ENCODE measurements around the gene PRKCH. TPM values are rescaled to one million over a fixed set of nuclear protein-coding genes. Genes with fewer than 3 reads are reported as not detected.

Gene PRKCH
- total RNA-seq, 6 experiments from 2014 or later: 5.0 to 12.1 (median 8.8) TPM

- Histone ChIP-seq H3K27ac (no peak overlapping the region), H3K4me3 (no peak overlapping the region), H3K36me3 (no peaks in the 10 kb centered on the region), H3K9me3 (no peaks in the 10 kb centered on the region), H3K27me3 (no peaks in the 10 kb centered on the region), H3K4me1 (peaks cover 0 to 42% (median 11%) of the 10 kb centered on the region in 4 donors)
- DNase-seq: no peak
- WGBS (ENCODE audit: insufficient coverage, low coverage, low lambda C conversion rate, missing lambda C conversion rate): 65% methylated on average over 3 of the region's 3 CpGs
- intact Hi-C loops (cut with DNase I): loop anchor here in 1 of 2 donors (10.0 kb wide), 1 partner anchor 77 kb away; no protein-coding TSS in a partner anchor
- TF ChIP-seq CTCF (IDR thresholded peaks at IDR 0.05) (no peak), POLR2A (IDR thresholded peaks at IDR 0.05) (no peak)
- no peak for ATAC-seq
Measured at GRCh38 chr14:61551384-61551783, 230.0 kb downstream of the PRKCH start.

GRCh38 chr14:61552241-61552640, 230.9 kb downstream of the PRKCH start:
- DNase-seq (no peak), ATAC-seq (peak in 1 of 4 donors; percentile 6)
- no peak for TF ChIP-seq POLR2A (IDR thresholded peaks at IDR 0.05)
- TF ChIP-seq CTCF (IDR thresholded peaks at IDR 0.05): no peak
- H3K36me3 ChIP-seq: no peaks in the 10 kb centered on the region
- peak overlapping the region; percentile 63 to 84 (median 73) for H3K27ac ChIP-seq
- peaks cover 0 to 42% (median 11%) of the 10 kb centered on the region in 4 donors for H3K4me1 ChIP-seq
- H3K4me3 ChIP-seq: no peak overlapping the region
- no peaks in the 10 kb centered on the region for H3K27me3 ChIP-seq
- no peaks in the 10 kb centered on the region for H3K9me3 ChIP-seq
- intact Hi-C loops (cut with DNase I): loop anchor here in 1 of 2 donors (10.0 kb wide), 1 partner anchor 77 kb away; no protein-coding TSS in a partner anchor
- WGBS (ENCODE audit: insufficient coverage, low coverage, low lambda C conversion rate, missing lambda C conversion rate): 54% methylated on average over 3 of the region's 4 CpGs

GRCh38 chr14:61553730-61554641, 232.6 kb downstream of the PRKCH start:
- H3K27me3 ChIP-seq: no peaks in the 10 kb centered on the region
- no peaks in the 10 kb centered on the region for H3K36me3 ChIP-seq
- H3K4me3 ChIP-seq: peak overlapping the region in 1 of 3 donors; percentile 31
- no peaks in the 10 kb centered on the region for H3K9me3 ChIP-seq
- 33% methylated on average over 11 of the region's 11 CpGs for WGBS (ENCODE audit: insufficient coverage, low coverage, low lambda C conversion rate, missing lambda C conversion rate)
- TF ChIP-seq POLR2A (IDR thresholded peaks at IDR 0.05) (no peak), CTCF (IDR thresholded peaks at IDR 0.05) (no peak)
- DNase-seq: peak; percentile 65 to 78 (median 76)
- H3K4me1 ChIP-seq: peaks cover 0 to 40% (median 11%) of the 10 kb centered on the region in 4 donors
- peak; percentile 68 to 84 (median 77) for ATAC-seq
- intact Hi-C loops (cut with DNase I): loop anchor here in 1 of 2 donors (10.0 kb wide), 1 partner anchor 79 kb away; no protein-coding TSS in a partner anchor
- peak overlapping the region; percentile 63 to 84 (median 73) for H3K27ac ChIP-seq

- intact Hi-C loops (cut with DNase I): loop anchor here in 1 of 2 donors (10.0 kb wide), 1 partner anchor 80 kb away; no protein-coding TSS in a partner anchor
- Histone ChIP-seq H3K4me3 (no peak overlapping the region), H3K27ac (peak overlapping the region in 1 of 3 donors; percentile 56), H3K27me3 (no peaks in the 10 kb centered on the region), H3K36me3 (no peaks in the 10 kb centered on the region), H3K4me1 (peaks cover 0 to 36% (median 11%) of the 10 kb centered on the region in 4 donors), H3K9me3 (no peaks in the 10 kb centered on the region)
- DNase-seq (peak in 1 of 3 donors; percentile 7), ATAC-seq (no peak)
- WGBS (ENCODE audit: insufficient coverage, low coverage, low lambda C conversion rate, missing lambda C conversion rate): 67% methylated on average over 4 of the region's 6 CpGs
- no peak for TF ChIP-seq POLR2A (IDR thresholded peaks at IDR 0.05)
- no peak for TF ChIP-seq CTCF (IDR thresholded peaks at IDR 0.05)
Measured at GRCh38 chr14:61555056-61555838, 233.9 kb downstream of the PRKCH start.
